H1 (cell line): ENCODE data around the gene RENBP.

Experiments
- BCL11A ChIP-seq, 2 experiments: IDR thresholded peaks; one replicate each; pipeline ENCODE4 v1.6.1; 2011; ENCODE audit warnings: low read depth in 2 of 2, low read length in 2 of 2, mild to moderate bottlenecking in 2 of 2
- CEBPB ChIP-seq: IDR thresholded peaks from 2 replicates; pipeline ENCODE4 v1.6.1; 2012; ENCODE audit warnings: low read depth, low read length
- EP300 ChIP-seq, 2 experiments: IDR thresholded peaks; 1 replicate in 1 of 2; 2 replicates in 1 of 2; pipeline ENCODE4 v1.6.1; 2011 to 2012; ENCODE audit warnings: low read depth in 2 of 2, low read length in 2 of 2, mild to moderate bottlenecking in 2 of 2, borderline replicate concordance in 1 of 2, inconsistent platforms in 1 of 2, moderate library complexity in 1 of 2
- RFX5 ChIP-seq: IDR thresholded peaks from 2 replicates; pipeline ENCODE4 v1.6.1; 2011; ENCODE audit warnings: low read depth, low read length, improper control_type of control experiment, borderline replicate concordance
- SUZ12 ChIP-seq: fragments of 200-600 bp; sonication (generic); IDR thresholded peaks from 2 replicates; pipeline ENCODE4 v1.6.1; 2012; ENCODE audit warnings: mild to moderate bottlenecking, inconsistent platforms, low read length, moderate library complexity, mixed read lengths
- ZNF274 ChIP-seq: IDR thresholded peaks from 2 replicates; pipeline ENCODE4 v1.7.0; 2012; ENCODE audit warnings: low read length, borderline replicate concordance; ENCODE audit errors: extremely low read depth
- TF ChIP-seq, protein P1 (sequence below), 3 experiments: IDR thresholded peaks; 1 replicate in 2 of 3; 2 replicates in 1 of 3; pipeline versions ENCODE4 v1.5.1 to v1.6.1; 2011; ENCODE audit warnings: low read length in 3 of 3, mild to moderate bottlenecking in 3 of 3, inconsistent platforms in 2 of 3, low read depth in 1 of 3, moderate library complexity in 1 of 3; ENCODE audit not compliant: insufficient read depth in 1 of 3; ENCODE audit errors: control extremely low read depth in 1 of 3

DNA sequence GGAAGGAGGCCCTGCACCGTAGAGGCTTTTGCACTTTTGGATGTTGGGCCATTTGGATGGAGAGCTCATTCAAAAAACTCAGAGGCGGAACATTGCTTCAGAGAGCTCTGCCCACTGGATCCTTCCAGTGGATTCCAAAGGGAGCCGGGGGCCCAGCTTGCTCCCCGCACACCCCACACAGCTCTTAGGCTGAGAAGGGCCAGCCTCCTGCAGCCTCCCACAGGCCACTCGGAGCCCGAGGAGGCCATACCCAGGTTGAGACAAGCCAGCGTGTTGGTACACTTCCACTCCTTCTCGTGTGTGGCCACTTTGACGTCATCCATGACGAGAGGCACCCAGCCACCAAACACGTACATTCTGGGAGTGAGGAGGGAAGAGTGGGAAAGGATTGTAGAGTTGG, 16.8 kb upstream of the RENBP start:
- TF ChIP-seq RFX5 (no peak), SUZ12 (no peak), CEBPB (no peak), EP300 (IDR thresholded peaks at IDR 0.05; ENCODE audit: borderline replicate concordance in 1 of 2, low read depth in 2 of 2, low read length in 2 of 2) (no peak), BCL11A (IDR thresholded peaks at IDR 0.05; ENCODE audit: low read depth in 2 of 2, low read length in 2 of 2) (no peak), ZNF274 (no peak)
- TF ChIP-seq, protein P1, sequence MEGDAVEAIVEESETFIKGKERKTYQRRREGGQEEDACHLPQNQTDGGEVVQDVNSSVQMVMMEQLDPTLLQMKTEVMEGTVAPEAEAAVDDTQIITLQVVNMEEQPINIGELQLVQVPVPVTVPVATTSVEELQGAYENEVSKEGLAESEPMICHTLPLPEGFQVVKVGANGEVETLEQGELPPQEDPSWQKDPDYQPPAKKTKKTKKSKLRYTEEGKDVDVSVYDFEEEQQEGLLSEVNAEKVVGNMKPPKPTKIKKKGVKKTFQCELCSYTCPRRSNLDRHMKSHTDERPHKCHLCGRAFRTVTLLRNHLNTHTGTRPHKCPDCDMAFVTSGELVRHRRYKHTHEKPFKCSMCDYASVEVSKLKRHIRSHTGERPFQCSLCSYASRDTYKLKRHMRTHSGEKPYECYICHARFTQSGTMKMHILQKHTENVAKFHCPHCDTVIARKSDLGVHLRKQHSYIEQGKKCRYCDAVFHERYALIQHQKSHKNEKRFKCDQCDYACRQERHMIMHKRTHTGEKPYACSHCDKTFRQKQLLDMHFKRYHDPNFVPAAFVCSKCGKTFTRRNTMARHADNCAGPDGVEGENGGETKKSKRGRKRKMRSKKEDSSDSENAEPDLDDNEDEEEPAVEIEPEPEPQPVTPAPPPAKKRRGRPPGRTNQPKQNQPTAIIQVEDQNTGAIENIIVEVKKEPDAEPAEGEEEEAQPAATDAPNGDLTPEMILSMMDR (IDR thresholded peaks at IDR 0.05; ENCODE audit: control extremely low read depth in 1 of 3, insufficient read depth in 1 of 3, low read depth in 1 of 3, low read length in 3 of 3) = no peak
